ENCODE measurements around the gene ELL2.

ELL2 gene

DNA sequence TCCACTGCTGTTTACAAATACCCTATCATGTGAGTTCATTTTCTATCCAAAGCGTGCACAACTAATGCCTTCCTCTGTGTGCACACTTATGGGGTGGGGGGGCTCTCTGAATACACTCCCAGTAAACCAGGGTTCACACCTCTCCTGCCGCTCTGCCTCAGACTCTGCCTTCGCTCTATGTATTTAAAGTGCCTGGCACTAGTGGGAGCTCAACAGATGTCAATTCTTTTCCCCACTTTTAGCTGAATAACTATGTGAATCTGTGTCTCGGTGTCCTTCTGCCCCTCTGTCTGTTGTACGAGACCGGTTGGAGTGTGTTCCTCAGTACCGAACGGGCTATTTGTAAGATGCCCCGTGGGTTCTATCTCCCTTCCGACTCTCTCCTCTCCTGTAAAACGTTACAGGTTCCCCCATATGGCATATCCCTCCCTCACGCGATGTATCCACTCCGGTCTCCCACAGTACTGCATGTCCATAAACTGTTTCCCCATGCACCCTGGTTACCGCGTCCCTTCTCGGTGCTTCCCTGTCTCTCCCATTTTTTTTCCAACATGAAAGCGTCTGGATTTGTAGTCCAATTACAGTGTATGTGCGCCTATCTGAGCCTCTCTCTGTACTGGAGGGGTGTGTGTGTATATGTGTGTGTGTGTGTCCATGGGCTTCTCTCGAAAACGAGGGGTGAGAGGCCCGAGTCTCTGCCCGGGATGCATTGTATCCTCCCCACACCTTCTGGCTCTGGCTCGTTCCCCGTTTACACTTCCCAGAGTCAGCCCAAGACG, 1.6 kb downstream of the ELL2 start:
- H3K9ac ChIP-seq (ENCODE audit: low read length): peak overlapping the region; percentile 81

GRCh38 chr5:95959051-95959887, 2.4 kb downstream of the ELL2 start:
- peaks cover 9% of the 10 kb centered on the region for H3K4me1 ChIP-seq (ENCODE audit: control insufficient read depth, insufficient read depth, low read length)
- H3K9ac ChIP-seq (ENCODE audit: low read length): no peak overlapping the region
- peak overlapping the region; percentile 92 for H3K4me3 ChIP-seq (ENCODE audit: low read length)
- no peak overlapping the region for H3K27ac ChIP-seq (ENCODE audit: low read depth, low read length)
- H3K27me3 ChIP-seq (ENCODE audit: control insufficient read depth, insufficient read depth, low read length): no peaks in the 10 kb centered on the region
- no peaks in the 10 kb centered on the region for H3K36me3 ChIP-seq (ENCODE audit: control insufficient read depth, insufficient read depth, low read length)

More for the DNA sequence above, 1.6 kb downstream of the ELL2 start:
- no peaks in the 10 kb centered on the region for H3K27me3 ChIP-seq (ENCODE audit: control insufficient read depth, insufficient read depth, low read length)
- H3K4me3 ChIP-seq (ENCODE audit: low read length): peak overlapping the region; percentile 92
- H3K27ac ChIP-seq (ENCODE audit: low read depth, low read length): peak overlapping the region; percentile 95
- peaks cover 7% of the 10 kb centered on the region for H3K4me1 ChIP-seq (ENCODE audit: control insufficient read depth, insufficient read depth, low read length)
- no peaks in the 10 kb centered on the region for H3K36me3 ChIP-seq (ENCODE audit: control insufficient read depth, insufficient read depth, low read length)

DNA sequence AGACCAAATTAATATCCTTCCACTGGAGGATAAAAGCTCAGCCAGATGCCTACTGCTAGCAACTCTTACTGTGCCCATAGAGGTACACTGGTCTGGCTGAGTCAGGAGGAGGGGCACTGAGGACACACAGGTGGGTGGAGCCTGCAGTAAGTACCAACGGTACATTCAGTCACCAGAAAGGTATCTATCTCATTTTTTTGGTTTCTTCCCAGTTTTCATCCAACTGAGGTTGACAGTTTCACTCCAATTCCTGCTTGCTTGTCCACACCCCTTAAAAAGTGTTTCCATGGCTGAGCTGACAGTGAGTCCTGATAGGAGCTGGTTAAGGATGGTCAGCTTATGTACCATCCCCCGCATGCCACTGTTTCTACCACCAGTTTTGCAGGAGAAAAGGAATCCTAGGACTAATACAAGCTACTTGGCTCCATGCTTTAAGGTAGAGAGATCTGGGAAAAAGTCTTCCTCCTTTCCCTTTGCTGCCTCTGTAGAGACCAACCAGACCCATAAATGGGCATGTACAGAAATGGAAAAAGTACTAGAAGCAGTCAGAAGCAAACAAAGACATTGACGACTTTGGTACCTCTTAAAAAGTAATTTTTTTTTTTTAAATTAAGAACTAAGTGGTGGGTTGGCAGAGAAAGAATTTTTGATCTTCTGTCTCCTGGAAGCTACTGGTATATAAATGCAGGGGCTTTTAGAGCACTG, 3.2 kb downstream of the ELL2 start:
- Histone ChIP-seq H3K9ac (ENCODE audit: low read length) (no peak overlapping the region), H3K4me1 (ENCODE audit: control insufficient read depth, insufficient read depth, low read length) (peaks cover 9% of the 10 kb centered on the region), H3K27ac (ENCODE audit: low read depth, low read length) (no peak overlapping the region), H3K4me3 (ENCODE audit: low read length) (peak overlapping the region; percentile 18), H3K36me3 (ENCODE audit: control insufficient read depth, insufficient read depth, low read length) (no peaks in the 10 kb centered on the region), H3K27me3 (ENCODE audit: control insufficient read depth, insufficient read depth, low read length) (no peaks in the 10 kb centered on the region)

- no peaks in the 10 kb centered on the region for H3K27me3 ChIP-seq (ENCODE audit: control insufficient read depth, insufficient read depth, low read length)
- H3K4me1 ChIP-seq (ENCODE audit: control insufficient read depth, insufficient read depth, low read length): peaks cover 9% of the 10 kb centered on the region
- H3K9ac ChIP-seq (ENCODE audit: low read length): no peak overlapping the region
- H3K27ac ChIP-seq (ENCODE audit: low read depth, low read length): no peak overlapping the region
- no peak overlapping the region for H3K4me3 ChIP-seq (ENCODE audit: low read length)
- H3K36me3 ChIP-seq (ENCODE audit: control insufficient read depth, insufficient read depth, low read length): no peaks in the 10 kb centered on the region
Observed at GRCh38 chr5:95957561-95958203, 4.0 kb downstream of the ELL2 start.

GRCh38 chr5:95956900-95957293, 4.8 kb downstream of the ELL2 start:
- H3K27me3 ChIP-seq (ENCODE audit: control insufficient read depth, insufficient read depth, low read length): no peaks in the 10 kb centered on the region
- H3K4me1 ChIP-seq (ENCODE audit: control insufficient read depth, insufficient read depth, low read length): peaks cover 9% of the 10 kb centered on the region
- no peaks in the 10 kb centered on the region for H3K36me3 ChIP-seq (ENCODE audit: control insufficient read depth, insufficient read depth, low read length)
- no peak overlapping the region for H3K9ac ChIP-seq (ENCODE audit: low read length)
- H3K4me3 ChIP-seq (ENCODE audit: low read length): no peak overlapping the region
- H3K27ac ChIP-seq (ENCODE audit: low read depth, low read length): no peak overlapping the region

DNA sequence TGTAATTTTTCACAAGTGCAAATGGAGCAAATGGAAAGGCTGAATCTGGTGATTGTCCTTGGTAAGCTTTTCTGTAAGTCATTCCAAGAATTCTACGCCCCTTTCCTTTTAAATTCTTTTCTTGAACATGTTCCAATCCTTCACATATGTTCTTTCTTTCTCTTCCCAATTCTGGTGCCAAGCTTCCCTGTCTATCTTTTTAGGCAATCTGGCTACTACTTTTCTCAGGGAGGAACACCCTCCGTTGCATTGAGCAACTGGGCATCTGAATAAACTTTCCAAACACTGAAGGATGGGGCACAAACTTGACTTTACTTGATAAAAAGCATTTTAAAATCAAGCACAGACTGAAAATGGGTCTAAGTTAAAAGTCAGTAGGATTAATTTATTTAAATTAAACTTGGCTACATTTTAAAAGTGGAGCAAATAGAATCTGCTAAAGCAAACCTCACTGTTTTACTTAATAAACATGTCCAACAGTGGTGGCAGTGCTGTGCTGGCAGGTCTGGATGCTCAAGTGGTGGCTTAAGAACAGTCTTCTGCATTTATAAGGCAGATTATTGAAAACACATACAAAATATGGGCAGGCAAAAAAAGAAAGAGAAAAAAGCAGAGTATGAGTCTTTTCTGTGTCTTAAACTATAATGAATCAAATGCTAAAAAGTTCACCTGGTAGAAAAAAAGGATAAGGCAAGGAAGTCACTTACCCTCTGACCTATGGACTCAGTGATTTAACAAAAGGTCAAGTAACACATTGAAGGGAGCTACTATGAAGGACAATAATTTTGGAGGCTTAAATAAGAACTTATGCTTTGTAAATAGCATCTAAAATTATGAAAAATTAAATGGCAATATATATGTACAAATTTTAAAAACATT, 5.4 kb downstream of the ELL2 start:
- Histone ChIP-seq H3K9ac (ENCODE audit: low read length) (no peak overlapping the region), H3K4me1 (ENCODE audit: control insufficient read depth, insufficient read depth, low read length) (peaks cover 9% of the 10 kb centered on the region), H3K36me3 (ENCODE audit: control insufficient read depth, insufficient read depth, low read length) (no peaks in the 10 kb centered on the region), H3K27ac (ENCODE audit: low read depth, low read length) (no peak overlapping the region), H3K27me3 (ENCODE audit: control insufficient read depth, insufficient read depth, low read length) (no peaks in the 10 kb centered on the region), H3K4me3 (ENCODE audit: low read length) (no peak overlapping the region)

DNA sequence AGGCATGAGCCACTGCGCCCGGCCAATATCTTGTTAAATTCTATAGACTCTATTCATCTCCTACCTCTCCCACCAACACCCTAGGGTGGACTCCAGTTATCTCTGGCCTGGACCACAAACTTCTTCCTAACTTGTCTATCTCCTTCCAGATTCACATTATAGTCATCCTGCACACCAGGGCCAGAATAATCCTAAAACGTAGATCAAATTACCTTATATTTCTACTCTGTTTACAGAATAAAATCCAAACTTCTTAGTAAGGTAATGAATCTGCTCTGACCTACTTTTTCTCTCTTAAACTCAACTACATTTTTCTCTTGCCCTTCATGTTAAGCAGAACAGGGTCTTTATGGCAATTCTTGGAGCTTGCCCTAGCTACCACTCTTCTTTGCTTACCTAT, 6.9 kb downstream of the ELL2 start:
- no peaks in the 10 kb centered on the region for H3K27me3 ChIP-seq (ENCODE audit: control insufficient read depth, insufficient read depth, low read length)
- no peaks in the 10 kb centered on the region for H3K36me3 ChIP-seq (ENCODE audit: control insufficient read depth, insufficient read depth, low read length)
- H3K9ac ChIP-seq (ENCODE audit: low read length): no peak overlapping the region
- no peak overlapping the region for H3K4me3 ChIP-seq (ENCODE audit: low read length)
- peaks cover 9% of the 10 kb centered on the region for H3K4me1 ChIP-seq (ENCODE audit: control insufficient read depth, insufficient read depth, low read length)
- no peak overlapping the region for H3K27ac ChIP-seq (ENCODE audit: low read depth, low read length)

- no peak overlapping the region for H3K27ac ChIP-seq (ENCODE audit: low read depth, low read length)
- H3K9ac ChIP-seq (ENCODE audit: low read length): no peak overlapping the region
- no peak overlapping the region for H3K4me3 ChIP-seq (ENCODE audit: low read length)
- H3K4me1 ChIP-seq (ENCODE audit: control insufficient read depth, insufficient read depth, low read length): peaks cover 2% of the 10 kb centered on the region
- H3K36me3 ChIP-seq (ENCODE audit: control insufficient read depth, insufficient read depth, low read length): no peaks in the 10 kb centered on the region
- no peaks in the 10 kb centered on the region for H3K27me3 ChIP-seq (ENCODE audit: control insufficient read depth, insufficient read depth, low read length)
Observed at GRCh38 chr5:95953021-95953702, 8.5 kb downstream of the ELL2 start.

GRCh38 chr5:95951916-95952315, 9.7 kb downstream of the ELL2 start:
- no peaks in the 10 kb centered on the region for H3K27me3 ChIP-seq (ENCODE audit: control insufficient read depth, insufficient read depth, low read length)
- H3K9ac ChIP-seq (ENCODE audit: low read length): no peak overlapping the region
- no peak overlapping the region for H3K4me3 ChIP-seq (ENCODE audit: low read length)
- H3K36me3 ChIP-seq (ENCODE audit: control insufficient read depth, insufficient read depth, low read length): no peaks in the 10 kb centered on the region
- H3K4me1 ChIP-seq (ENCODE audit: control insufficient read depth, insufficient read depth, low read length): peaks cover 2% of the 10 kb centered on the region
- no peak overlapping the region for H3K27ac ChIP-seq (ENCODE audit: low read depth, low read length)

GRCh38 chr5:95949810-95950209, 11.8 kb downstream of the ELL2 start:
- Histone ChIP-seq H3K27me3 (ENCODE audit: control insufficient read depth, insufficient read depth, low read length) (no peaks in the 10 kb centered on the region), H3K9ac (ENCODE audit: low read length) (no peak overlapping the region)

GRCh38 chr5:95948631-95949030, 13.0 kb downstream of the ELL2 start:
- H3K27ac ChIP-seq (ENCODE audit: low read depth, low read length): no peak overlapping the region
- H3K27me3 ChIP-seq (ENCODE audit: control insufficient read depth, insufficient read depth, low read length): no peaks in the 10 kb centered on the region
- no peaks in the 10 kb centered on the region for H3K4me1 ChIP-seq (ENCODE audit: control insufficient read depth, insufficient read depth, low read length)
- no peak overlapping the region for H3K9ac ChIP-seq (ENCODE audit: low read length)
- no peak overlapping the region for H3K4me3 ChIP-seq (ENCODE audit: low read length)
- H3K36me3 ChIP-seq (ENCODE audit: control insufficient read depth, insufficient read depth, low read length): no peaks in the 10 kb centered on the region

More at GRCh38 chr5:95949810-95950209, 11.8 kb downstream of the ELL2 start:
- H3K4me3 ChIP-seq (ENCODE audit: low read length): no peak overlapping the region
- no peak overlapping the region for H3K27ac ChIP-seq (ENCODE audit: low read depth, low read length)
- H3K36me3 ChIP-seq (ENCODE audit: control insufficient read depth, insufficient read depth, low read length): no peaks in the 10 kb centered on the region
- no peaks in the 10 kb centered on the region for H3K4me1 ChIP-seq (ENCODE audit: control insufficient read depth, insufficient read depth, low read length)

All from rectal smooth muscle tissue (tissue), 1 donor.